HL-60 (cell line): ENCODE data around the gene ST3GAL4.

Experiments
- DNase-seq, 2 experiments: peaks; one replicate each; pipeline ENCODE4 v3.0.0-alpha.2; 2010 to 2020; ENCODE audit warnings: low read depth in 1 of 2, low spot score in 1 of 2
- H3K27ac ChIP-seq: fragments of 250-450 bp; sonication (Bioruptor Pico); replicated peaks from 2 replicates; pipeline ENCODE4 v1.5.1; 2020; ENCODE audit warnings: mild to moderate bottlenecking, moderate library complexity
- H3K27me3 ChIP-seq: fragments of 250-450 bp; sonication (Bioruptor Pico); 2 replicates; pipeline ENCODE4 v1.5.1; 2021; ENCODE audit warnings: mild to moderate bottlenecking, moderate library complexity; ENCODE audit not compliant: insufficient read depth, poor library complexity, severe bottlenecking
- H3K4me3 ChIP-seq: replicated peaks from 2 replicates; pipeline ENCODE4 v1.5.1; 2011; ENCODE audit warnings: mild to moderate bottlenecking, control low read depth, low read length; ENCODE audit not compliant: insufficient read depth
- GABPA ChIP-seq: IDR thresholded peaks from 2 replicates; pipeline ENCODE4 v1.6.1; 2012; ENCODE audit warnings: low read depth
- POLR2AphosphoS5 ChIP-seq: IDR thresholded peaks from 2 replicates; pipeline ENCODE4 v1.6.1; 2012; ENCODE audit warnings: low read depth
- SPI1 ChIP-seq: IDR thresholded peaks from 2 replicates; pipeline ENCODE4 v1.6.1; 2012; ENCODE audit warnings: low read depth, mild to moderate bottlenecking, borderline replicate concordance
- TF ChIP-seq, protein P1 (sequence below): IDR thresholded peaks from one replicate; pipeline ENCODE4 v1.5.1; 2011; ENCODE audit warnings: low read length, control low read depth, inconsistent platforms; ENCODE audit not compliant: insufficient read depth
- TF ChIP-seq, protein P2 (sequence below): IDR thresholded peaks from 2 replicates; pipeline ENCODE4 v1.6.1; 2012; ENCODE audit warnings: low read depth; ENCODE audit not compliant: insufficient replicate concordance

The ST3GAL4 gene

DNA sequence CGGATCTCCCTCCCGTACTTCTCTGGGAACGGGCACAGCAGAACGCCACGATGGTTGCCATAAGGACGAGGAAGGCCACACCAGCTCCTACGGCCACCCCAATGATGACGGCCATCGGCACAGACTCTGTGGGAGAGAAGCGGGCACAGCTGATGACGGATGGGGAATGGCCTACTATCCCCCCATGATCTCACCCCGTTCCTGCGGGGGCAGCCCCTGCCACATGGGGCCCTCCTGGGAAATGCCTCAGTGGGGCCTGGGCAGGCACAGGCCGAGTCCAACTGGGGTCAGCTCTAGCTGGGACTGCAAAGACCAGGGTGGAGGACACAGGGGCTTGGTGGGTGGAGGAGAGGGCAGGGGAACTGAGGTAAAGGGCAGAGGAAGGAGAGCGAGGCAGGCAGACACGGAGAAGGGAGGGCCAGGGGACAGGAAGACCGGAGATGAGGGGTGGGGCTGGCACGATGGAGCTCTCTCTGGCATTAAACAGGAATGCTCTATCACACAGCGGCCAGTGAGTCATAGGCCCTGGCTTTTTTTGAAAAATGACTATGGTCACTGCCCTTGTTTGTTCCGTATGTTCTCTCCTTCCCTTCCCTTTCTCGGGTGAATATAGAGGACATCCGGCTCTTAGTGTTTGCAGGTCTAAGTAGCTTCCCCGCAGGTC is 76.0 kb downstream of the ST3GAL4 start:
- TF ChIP-seq SPI1 (no peak), POLR2AphosphoS5 (no peak), GABPA (no peak)
- TF ChIP-seq, protein P1, sequence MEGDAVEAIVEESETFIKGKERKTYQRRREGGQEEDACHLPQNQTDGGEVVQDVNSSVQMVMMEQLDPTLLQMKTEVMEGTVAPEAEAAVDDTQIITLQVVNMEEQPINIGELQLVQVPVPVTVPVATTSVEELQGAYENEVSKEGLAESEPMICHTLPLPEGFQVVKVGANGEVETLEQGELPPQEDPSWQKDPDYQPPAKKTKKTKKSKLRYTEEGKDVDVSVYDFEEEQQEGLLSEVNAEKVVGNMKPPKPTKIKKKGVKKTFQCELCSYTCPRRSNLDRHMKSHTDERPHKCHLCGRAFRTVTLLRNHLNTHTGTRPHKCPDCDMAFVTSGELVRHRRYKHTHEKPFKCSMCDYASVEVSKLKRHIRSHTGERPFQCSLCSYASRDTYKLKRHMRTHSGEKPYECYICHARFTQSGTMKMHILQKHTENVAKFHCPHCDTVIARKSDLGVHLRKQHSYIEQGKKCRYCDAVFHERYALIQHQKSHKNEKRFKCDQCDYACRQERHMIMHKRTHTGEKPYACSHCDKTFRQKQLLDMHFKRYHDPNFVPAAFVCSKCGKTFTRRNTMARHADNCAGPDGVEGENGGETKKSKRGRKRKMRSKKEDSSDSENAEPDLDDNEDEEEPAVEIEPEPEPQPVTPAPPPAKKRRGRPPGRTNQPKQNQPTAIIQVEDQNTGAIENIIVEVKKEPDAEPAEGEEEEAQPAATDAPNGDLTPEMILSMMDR, result no peak
- TF ChIP-seq, protein P2, sequence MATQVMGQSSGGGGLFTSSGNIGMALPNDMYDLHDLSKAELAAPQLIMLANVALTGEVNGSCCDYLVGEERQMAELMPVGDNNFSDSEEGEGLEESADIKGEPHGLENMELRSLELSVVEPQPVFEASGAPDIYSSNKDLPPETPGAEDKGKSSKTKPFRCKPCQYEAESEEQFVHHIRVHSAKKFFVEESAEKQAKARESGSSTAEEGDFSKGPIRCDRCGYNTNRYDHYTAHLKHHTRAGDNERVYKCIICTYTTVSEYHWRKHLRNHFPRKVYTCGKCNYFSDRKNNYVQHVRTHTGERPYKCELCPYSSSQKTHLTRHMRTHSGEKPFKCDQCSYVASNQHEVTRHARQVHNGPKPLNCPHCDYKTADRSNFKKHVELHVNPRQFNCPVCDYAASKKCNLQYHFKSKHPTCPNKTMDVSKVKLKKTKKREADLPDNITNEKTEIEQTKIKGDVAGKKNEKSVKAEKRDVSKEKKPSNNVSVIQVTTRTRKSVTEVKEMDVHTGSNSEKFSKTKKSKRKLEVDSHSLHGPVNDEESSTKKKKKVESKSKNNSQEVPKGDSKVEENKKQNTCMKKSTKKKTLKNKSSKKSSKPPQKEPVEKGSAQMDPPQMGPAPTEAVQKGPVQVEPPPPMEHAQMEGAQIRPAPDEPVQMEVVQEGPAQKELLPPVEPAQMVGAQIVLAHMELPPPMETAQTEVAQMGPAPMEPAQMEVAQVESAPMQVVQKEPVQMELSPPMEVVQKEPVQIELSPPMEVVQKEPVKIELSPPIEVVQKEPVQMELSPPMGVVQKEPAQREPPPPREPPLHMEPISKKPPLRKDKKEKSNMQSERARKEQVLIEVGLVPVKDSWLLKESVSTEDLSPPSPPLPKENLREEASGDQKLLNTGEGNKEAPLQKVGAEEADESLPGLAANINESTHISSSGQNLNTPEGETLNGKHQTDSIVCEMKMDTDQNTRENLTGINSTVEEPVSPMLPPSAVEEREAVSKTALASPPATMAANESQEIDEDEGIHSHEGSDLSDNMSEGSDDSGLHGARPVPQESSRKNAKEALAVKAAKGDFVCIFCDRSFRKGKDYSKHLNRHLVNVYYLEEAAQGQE, result no peak
- no peak for DNase-seq
- Histone ChIP-seq H3K4me3 (no peak overlapping the region), H3K27ac (no peak overlapping the region), H3K27me3 (no peaks in the 10 kb centered on the region)

DNA sequence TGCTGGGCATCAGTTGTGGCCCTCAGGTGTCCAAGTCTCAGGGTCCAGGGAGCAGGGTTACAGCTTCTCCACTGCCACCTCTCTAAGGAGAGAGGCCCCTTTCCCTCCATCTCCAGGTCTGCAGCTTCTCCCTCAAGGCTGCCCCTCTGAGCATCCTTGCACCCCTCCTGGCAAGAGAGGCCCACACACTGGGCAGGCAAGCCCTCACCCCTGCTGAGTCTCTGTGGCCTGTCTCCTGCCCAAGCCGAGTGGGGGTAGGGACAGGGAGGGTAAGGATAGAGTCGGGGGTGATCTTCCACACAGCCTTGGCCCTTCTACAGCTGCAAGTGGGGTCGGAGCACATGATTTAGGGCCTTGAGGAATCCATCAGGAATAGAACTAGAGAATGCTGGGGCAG is 76.6 kb downstream of the ST3GAL4 start:
- no peak overlapping the region for H3K4me3 ChIP-seq
- TF ChIP-seq SPI1 (no peak), GABPA (no peak), POLR2AphosphoS5 (no peak)
- TF ChIP-seq, protein P1, result no peak
- TF ChIP-seq, protein P2, result no peak
- H3K27ac ChIP-seq, result no peak overlapping the region
- no peaks in the 10 kb centered on the region for H3K27me3 ChIP-seq
- DNase-seq, result no peak

DNA sequence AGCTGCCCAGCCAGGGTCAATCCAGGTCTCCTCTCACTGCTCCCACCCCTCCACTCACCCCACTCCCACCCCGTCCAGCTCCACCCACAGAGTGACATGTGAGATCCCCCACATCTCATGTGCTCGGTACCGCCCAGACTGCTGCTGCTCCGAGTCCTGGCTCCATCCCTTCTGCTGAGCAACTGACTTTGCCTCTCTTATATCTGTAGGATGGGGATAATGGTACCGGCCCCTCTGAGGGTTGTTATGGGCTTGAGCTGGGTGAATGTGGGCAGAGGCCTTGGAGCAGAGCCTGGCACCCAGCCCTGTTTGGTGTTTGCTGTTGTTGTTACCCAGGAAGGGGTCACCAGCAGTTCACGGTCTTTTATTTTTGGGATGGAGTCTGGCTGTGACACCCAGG is 77.0 kb downstream of the ST3GAL4 start:
- TF ChIP-seq, protein P1, result no peak
- TF ChIP-seq SPI1, result no peak
- TF ChIP-seq, protein P2, result no peak
- TF ChIP-seq GABPA, result no peak
- no peak overlapping the region for H3K4me3 ChIP-seq
- no peak overlapping the region for H3K27ac ChIP-seq
- no peaks in the 10 kb centered on the region for H3K27me3 ChIP-seq
- DNase-seq, result no peak
